Ovary (tissue), 10 donors: ENCODE measurements around the gene ARSD. TPM values are rescaled to one million over a fixed set of nuclear protein-coding genes. Genes with fewer than 3 reads are reported as not detected.
"Not testable (repeated sequence)": the region's sequence is repeated elsewhere in the genome, so short reads cannot be mapped to it uniquely, and the experiment has no call there.

Experiments used
- DNase-seq, 5 donors: peaks; one replicate each; pipeline ENCODE4 v3.0.0-alpha.2; 2019 to 2020
- H3K27ac ChIP-seq, 2 donors: fragments of 200-600 bp; one replicate each; pipeline versions ENCODE4 v1.5.1 to v1.8.0; 2019 to 2022
- H3K27me3 ChIP-seq: fragments of 200-600 bp; one replicate; pipeline ENCODE4 v1.8.0; 2022
- H3K36me3 ChIP-seq: fragments of 200-600 bp; sonication (generic); one replicate; pipeline ENCODE4 v1.5.1; 2019
- H3K4me1 ChIP-seq: one replicate; pipeline ENCODE4 v1.8.1; 2013; ENCODE audit warnings: mild to moderate bottlenecking, moderate library complexity; ENCODE audit not compliant: insufficient read depth
- H3K4me3 ChIP-seq: fragments of 200-600 bp; sonication (generic); one replicate; pipeline ENCODE4 v1.5.1; 2017
- H3K9me3 ChIP-seq, 2 donors: fragments of 200-600 bp in 1 of 2; sonication (generic) in 1 of 2; one replicate each; pipeline versions ENCODE4 v1.5.1 to v1.8.1; 2013 to 2019; ENCODE audit warnings: mild to moderate bottlenecking in 1 of 2, moderate library complexity in 1 of 2
- EP300 ChIP-seq: sonication (generic); formaldehyde crosslinking; IDR thresholded peaks from one replicate; pipeline ENCODE4 v1.6.1; 2017; ENCODE audit warnings: antibody characterized with exemption
- POLR2A ChIP-seq: fragments of 450-650 bp; IDR thresholded peaks from one replicate; pipeline ENCODE4 v1.6.1; 2017; ENCODE audit warnings: antibody characterized with exemption, mild to moderate bottlenecking, moderate library complexity
- WGBS, 3 donors: extraction: QIAGEN DNeasy Blood & Tissue Kit in 1 of 3; methylation state at CpG; one replicate each; pipeline versions ENCODE4 v1.1.5 to v1.1.7; 2013 to 2017; 5-methylcytosine and 5-hydroxymethylcytosine counted together
- intact Hi-C, 4 donors: fragments of 100-400 bp; cut with DNase I; formaldehyde crosslinking; loops; one replicate each; pipeline versions ENCODE4 v1.11.0 to v1.15.1; 2022 to 2023
- long read RNA-seq, 3 donors: library from polyadenylated mRNA in 2 of 3; unstranded in 2 of 3; transcript quantifications; one replicate each; pipeline ENCODE4 v2.0.0 and lab custom pipeline, GENCODE V29; 2021 to 2026
- polyA plus RNA-seq, 2 donors: library from polyadenylated mRNA; stranded (reverse); fragments of 200-250 nt in 1 of 2; fragments of 350-450 nt in 1 of 2; fragmentation: Illumina TruSeq in 1 of 2; extraction: RNeasy Lipid Tissue Mini Kit (QIAGEN cat#74804) in 1 of 2; gene quantifications; one replicate each; pipeline ENCODE4 v1.2.3, GENCODE V29; 2013 to 2014
- total RNA-seq, 7 donors: library from RNA; depleted of rRNA in 2 of 7; stranded (reverse); fragments of >200 nt in 2 of 7; fragmentation: NEBNext Ultra II Directional in 3 of 7; extraction: Animal tissue kit (Norgen Biotek cat#: 25700) in 3 of 7; gene quantifications; one replicate each; pipeline versions ENCODE4 v1.1.0 to v1.2.4, GENCODE V29; 2016 to 2023
- TF ChIP-seq, protein P1 (sequence below), 3 donors: fragments of 450-650 bp in 2 of 3; fragments of 200-600 bp in 1 of 3; IDR thresholded peaks; one replicate each; pipeline versions ENCODE4 v1.5.1 to v1.8.0; 2016 to 2022; ENCODE audit warnings: antibody characterized with exemption in 3 of 3, mild to moderate bottlenecking in 1 of 3
- donor health status: DM: no; HTN: no; CAD: no; lungs with moderate emphysema.
- donor health status: DM: no; HTN: no; CAD: no.
- donor health status: Bipolar disorder and iron deficiency.
- donor health status: DM: yes; HTN: yes; CAD: no.
- donor health status: DM: no; HTN: no; CAD: no.
- donor health status: DM: yes; HTN: yes; CAD: no.

The ARSD gene, protein sequence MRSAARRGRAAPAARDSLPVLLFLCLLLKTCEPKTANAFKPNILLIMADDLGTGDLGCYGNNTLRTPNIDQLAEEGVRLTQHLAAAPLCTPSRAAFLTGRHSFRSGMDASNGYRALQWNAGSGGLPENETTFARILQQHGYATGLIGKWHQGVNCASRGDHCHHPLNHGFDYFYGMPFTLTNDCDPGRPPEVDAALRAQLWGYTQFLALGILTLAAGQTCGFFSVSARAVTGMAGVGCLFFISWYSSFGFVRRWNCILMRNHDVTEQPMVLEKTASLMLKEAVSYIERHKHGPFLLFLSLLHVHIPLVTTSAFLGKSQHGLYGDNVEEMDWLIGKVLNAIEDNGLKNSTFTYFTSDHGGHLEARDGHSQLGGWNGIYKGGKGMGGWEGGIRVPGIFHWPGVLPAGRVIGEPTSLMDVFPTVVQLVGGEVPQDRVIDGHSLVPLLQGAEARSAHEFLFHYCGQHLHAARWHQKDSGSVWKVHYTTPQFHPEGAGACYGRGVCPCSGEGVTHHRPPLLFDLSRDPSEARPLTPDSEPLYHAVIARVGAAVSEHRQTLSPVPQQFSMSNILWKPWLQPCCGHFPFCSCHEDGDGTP
- total RNA-seq (10 to 100 TPM; 19.7 to 45.0 (median 41.4) TPM), polyA plus RNA-seq (10 to 100 TPM; 24.2 to 46.7 TPM)
- long read RNA-seq, donor 1, full-length matches to known transcripts: 103 of 171 reads
- long read RNA-seq, donor 1, partial matches to known transcripts: 17 of 171 reads
- long read RNA-seq, donor 1, other reads (novel, unspliced or antisense): 51 of 171 reads
- long read RNA-seq, donor 2, full-length matches to known transcripts: 4 of 4 reads
- long read RNA-seq, donor 2, partial matches to known transcripts: 0 of 4 reads
- long read RNA-seq, donor 2, other reads (novel, unspliced or antisense): 0 of 4 reads
- long read RNA-seq, donor 3, full-length matches to known transcripts: 37 of 68 reads
- long read RNA-seq, donor 3, partial matches to known transcripts: 7 of 68 reads
- long read RNA-seq, donor 3, other reads (novel, unspliced or antisense): 24 of 68 reads

DNA sequence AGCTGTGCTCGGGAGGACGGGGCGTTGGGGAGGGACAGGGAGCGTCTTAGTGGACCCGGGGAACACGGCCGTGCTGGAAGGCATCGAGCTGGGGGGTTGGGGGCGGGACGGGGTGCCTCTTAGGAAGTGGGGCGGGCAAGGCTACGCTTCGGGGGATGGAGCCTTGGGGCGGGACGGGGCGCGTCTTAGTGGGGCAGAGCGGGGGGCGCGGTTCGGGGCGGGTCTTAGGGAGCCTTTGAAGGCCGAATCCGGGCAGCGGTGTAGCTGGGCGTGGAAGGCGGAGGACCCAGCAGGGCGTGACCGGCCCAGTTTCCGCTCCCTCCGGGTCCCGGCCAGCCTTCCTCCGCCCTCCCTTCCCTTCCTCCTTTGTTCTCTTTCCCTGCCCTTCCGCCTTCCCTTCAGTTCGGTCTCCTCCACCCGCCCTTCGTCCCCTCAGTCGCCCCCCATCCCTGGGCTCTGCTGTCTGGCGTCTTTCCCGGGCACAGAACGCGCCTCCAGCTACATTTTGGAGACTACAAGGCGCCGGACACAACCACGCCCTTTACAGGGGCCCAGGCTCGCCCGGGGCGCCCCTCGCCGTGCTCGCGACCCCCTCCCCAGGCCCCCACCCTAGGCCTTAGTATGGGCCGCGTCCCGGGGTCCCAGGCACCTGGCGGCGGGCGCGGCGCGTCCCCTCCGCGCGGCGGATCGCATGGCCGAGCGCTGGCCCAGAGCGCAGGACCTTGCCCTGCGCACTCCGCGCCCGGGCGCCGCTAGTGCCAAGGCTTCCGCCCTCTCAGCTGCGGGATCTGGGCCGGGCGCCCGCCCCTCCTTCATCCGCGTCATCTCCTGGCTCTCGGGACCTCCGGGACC lies at the start of gene ARSD:
Gene ARSD, minus strand, starts transcription at position 757 of the 852 bp plus-strand sequence. Its CDS starts 64 bp downstream, at position 693.
- 0% methylated on average over 44 to 84 of the region's 84 CpGs for WGBS, 3 donors
- no peaks in the 10 kb centered on the region for H3K4me1 ChIP-seq
- TF ChIP-seq POLR2A: peak; percentile 77
- TF ChIP-seq, protein P1, sequence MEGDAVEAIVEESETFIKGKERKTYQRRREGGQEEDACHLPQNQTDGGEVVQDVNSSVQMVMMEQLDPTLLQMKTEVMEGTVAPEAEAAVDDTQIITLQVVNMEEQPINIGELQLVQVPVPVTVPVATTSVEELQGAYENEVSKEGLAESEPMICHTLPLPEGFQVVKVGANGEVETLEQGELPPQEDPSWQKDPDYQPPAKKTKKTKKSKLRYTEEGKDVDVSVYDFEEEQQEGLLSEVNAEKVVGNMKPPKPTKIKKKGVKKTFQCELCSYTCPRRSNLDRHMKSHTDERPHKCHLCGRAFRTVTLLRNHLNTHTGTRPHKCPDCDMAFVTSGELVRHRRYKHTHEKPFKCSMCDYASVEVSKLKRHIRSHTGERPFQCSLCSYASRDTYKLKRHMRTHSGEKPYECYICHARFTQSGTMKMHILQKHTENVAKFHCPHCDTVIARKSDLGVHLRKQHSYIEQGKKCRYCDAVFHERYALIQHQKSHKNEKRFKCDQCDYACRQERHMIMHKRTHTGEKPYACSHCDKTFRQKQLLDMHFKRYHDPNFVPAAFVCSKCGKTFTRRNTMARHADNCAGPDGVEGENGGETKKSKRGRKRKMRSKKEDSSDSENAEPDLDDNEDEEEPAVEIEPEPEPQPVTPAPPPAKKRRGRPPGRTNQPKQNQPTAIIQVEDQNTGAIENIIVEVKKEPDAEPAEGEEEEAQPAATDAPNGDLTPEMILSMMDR (IDR thresholded peaks at IDR 0.05): no peak
- H3K36me3 ChIP-seq: no peaks in the 10 kb centered on the region
- peaks cover 0 to 3% of the 10 kb centered on the region in 2 donors for H3K9me3 ChIP-seq
- peak; percentile 89 to 96 (median 94) for DNase-seq
- no peaks in the 10 kb centered on the region for H3K27me3 ChIP-seq
- peak within 1 kb of the TSS; percentile 77 for H3K4me3 ChIP-seq
- peak within 1 kb of the TSS; percentile 96 for H3K27ac ChIP-seq
- intact Hi-C loops: no loop called here

DNA sequence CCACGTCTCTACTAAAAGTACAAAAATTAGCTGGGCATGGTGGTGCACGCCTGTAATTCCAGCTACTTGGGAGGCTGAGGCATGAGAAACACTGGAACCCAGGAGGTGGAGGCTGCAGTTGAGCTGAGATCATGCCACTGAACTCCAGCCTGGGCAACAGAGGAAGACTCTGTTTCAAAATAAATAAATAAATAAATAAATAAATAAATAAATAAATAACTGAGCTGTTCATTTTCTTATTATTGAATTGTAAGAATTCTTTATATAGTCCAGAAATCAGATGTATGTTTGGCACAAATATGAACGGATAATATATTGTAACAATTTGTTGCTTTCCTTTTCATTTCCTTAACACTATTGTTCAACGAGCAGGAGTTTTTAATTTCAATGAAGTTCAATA lies 49.5 kb upstream of the ARSD start:
- WGBS, 3 donors: 83 to 92% (median 88%) methylated on average over 4 of the region's 4 CpGs
- H3K4me3 ChIP-seq, intact Hi-C loops, H3K4me1 ChIP-seq, H3K27ac ChIP-seq, H3K9me3 ChIP-seq, H3K36me3 ChIP-seq, DNase-seq, H3K27me3 ChIP-seq: not testable (repeated sequence)

DNA sequence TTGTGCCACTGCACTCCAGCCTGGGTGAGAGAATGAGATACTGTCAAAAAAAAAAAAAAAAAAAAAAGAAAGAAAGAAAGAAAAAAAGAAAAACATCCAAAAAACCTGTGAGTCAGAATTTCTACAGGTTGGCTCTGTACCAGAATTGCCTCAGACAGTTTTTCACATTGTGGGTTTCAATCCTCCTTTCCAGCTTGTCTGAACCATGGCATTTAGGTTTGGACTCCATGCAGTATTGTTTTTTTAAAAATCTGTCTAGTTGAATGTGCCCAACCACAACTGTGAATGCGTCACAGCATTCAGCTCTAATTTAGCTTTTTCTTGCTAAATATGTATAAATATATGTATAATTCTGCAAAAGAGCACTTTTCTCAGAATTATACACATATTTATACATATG lies 45.8 kb upstream of the ARSD start:
- intact Hi-C loops: no loop called here
- Histone ChIP-seq H3K36me3 (no peaks in the 10 kb centered on the region), H3K27ac (no peak overlapping the region), H3K9me3 (no peaks in the 10 kb centered on the region), H3K27me3 (no peaks in the 10 kb centered on the region), H3K4me1 (no peaks in the 10 kb centered on the region), H3K4me3 (no peak overlapping the region)
- no peak for DNase-seq
- WGBS, 3 donors: 57 to 60% (median 59%) methylated on average over 1 of the region's 1 CpG
- no peak for TF ChIP-seq POLR2A
- TF ChIP-seq, protein P1 (IDR thresholded peaks at IDR 0.05): no peak
- TF ChIP-seq EP300: no peak

DNA sequence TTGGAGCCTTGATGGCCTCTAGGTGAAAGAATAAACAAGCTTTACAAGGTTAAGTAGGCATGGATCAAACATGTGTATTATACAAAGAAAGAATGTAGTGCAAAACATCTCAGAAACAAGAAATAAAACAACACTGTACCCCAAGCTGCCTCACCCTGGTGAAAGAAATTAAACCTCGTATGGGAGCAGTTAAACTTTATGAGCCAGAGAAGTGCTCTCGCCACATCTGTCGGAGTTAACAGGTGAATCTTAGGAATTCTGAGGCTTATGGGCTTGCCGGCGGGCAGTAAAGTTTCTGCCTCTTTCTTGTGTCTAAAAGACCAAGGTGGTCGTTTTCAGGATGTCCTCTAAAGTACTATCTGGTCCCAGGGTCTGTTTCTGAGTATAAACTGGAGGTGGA lies 43.3 kb upstream of the ARSD start:
- Histone ChIP-seq H3K27me3 (no peaks in the 10 kb centered on the region), H3K4me1 (no peaks in the 10 kb centered on the region), H3K36me3 (no peaks in the 10 kb centered on the region), H3K4me3 (no peak overlapping the region), H3K27ac (no peak overlapping the region), H3K9me3 (no peaks in the 10 kb centered on the region)
- WGBS, 3 donors: 76 to 86% (median 79%) methylated on average over 6 of the region's 6 CpGs
- no peak for DNase-seq
- TF ChIP-seq, protein P1 (IDR thresholded peaks at IDR 0.05): no peak
- TF ChIP-seq EP300 (no peak), POLR2A (no peak)
- intact Hi-C loops: no loop called here
